Activated naive CD8-positive, alpha-beta T cell treated with anti-CD3 and anti-CD28 coated beads, Interleukin-2, amount 50 U/mL, for 16 hours (primary cell): Measurements from ENCODE around the gene SLCO3A1.

Experiments used
- DNase-seq: peaks from one replicate; pipeline ENCODE4 v3.0.0-alpha.2; 2020; ENCODE audit warnings: low read depth, low spot score

Gene SLCO3A1

GRCh38 chr15:91853511-91853947, at the start of gene SLCO3A1:
SLCO3A1 (plus strand) TSS chr15:91853708.
- DNase-seq, result no peak

- DNase-seq, result no peak
Measured at GRCh38 chr15:91807122-91807521, 46.4 kb upstream of the SLCO3A1 start.

- no peak for DNase-seq
Measured at GRCh38 chr15:91813924-91814323, 39.6 kb upstream of the SLCO3A1 start.

- no peak for DNase-seq
Measured at GRCh38 chr15:91816942-91817341, 36.6 kb upstream of the SLCO3A1 start.

GRCh38 chr15:91821458-91821857, 32.0 kb upstream of the SLCO3A1 start:
- DNase-seq, result no peak

- no peak for DNase-seq
Measured at GRCh38 chr15:91824256-91824655, 29.3 kb upstream of the SLCO3A1 start.

- DNase-seq, result no peak
Measured at GRCh38 chr15:91826443-91826842, 27.1 kb upstream of the SLCO3A1 start.

- DNase-seq, result no peak
Measured at GRCh38 chr15:91833056-91833455, 20.5 kb upstream of the SLCO3A1 start.

- DNase-seq, result no peak
Measured at GRCh38 chr15:91839867-91840266, 13.6 kb upstream of the SLCO3A1 start.

- DNase-seq, result no peak
Measured at GRCh38 chr15:91841861-91842260, 11.6 kb upstream of the SLCO3A1 start.

GRCh38 chr15:91844341-91844740, 9.2 kb upstream of the SLCO3A1 start:
- DNase-seq, result no peak

- no peak for DNase-seq
Measured at GRCh38 chr15:91844928-91845327, 8.6 kb upstream of the SLCO3A1 start.

- no peak for DNase-seq
Measured at GRCh38 chr15:91845720-91846119, 7.8 kb upstream of the SLCO3A1 start.

GRCh38 chr15:91849180-91849579, 4.3 kb upstream of the SLCO3A1 start:
- DNase-seq, result no peak

GRCh38 chr15:91849749-91850161, 3.8 kb upstream of the SLCO3A1 start:
- DNase-seq, result no peak

- DNase-seq, result peak; percentile 40
Measured at GRCh38 chr15:91852741-91853510, 582 bp upstream of the SLCO3A1 start.

GRCh38 chr15:91853948-91854638, 585 bp downstream of the SLCO3A1 start:
- DNase-seq, result no peak

- DNase-seq, result no peak
Measured at GRCh38 chr15:91854639-91854990, 1.1 kb downstream of the SLCO3A1 start.

GRCh38 chr15:91855241-91855640, 1.7 kb downstream of the SLCO3A1 start:
- DNase-seq, result no peak

- DNase-seq, result no peak
Measured at GRCh38 chr15:91855684-91856489, 2.4 kb downstream of the SLCO3A1 start.

GRCh38 chr15:91857224-91857585, 3.7 kb downstream of the SLCO3A1 start:
- DNase-seq, result no peak

- DNase-seq, result no peak
Measured at GRCh38 chr15:91857772-91858171, 4.3 kb downstream of the SLCO3A1 start.
